DMS79 (cell line): ENCODE data around the gene ZNF254.
"Not testable (repeated sequence)": the region's sequence is repeated elsewhere in the genome, so short reads cannot be mapped to it uniquely, and the experiment has no call there.

Source experiments
- DNase-seq: peaks from one replicate; lab custom pipeline; 2025; lab: John Stamatoyannopoulos, UW

The ZNF254 gene

DNA sequence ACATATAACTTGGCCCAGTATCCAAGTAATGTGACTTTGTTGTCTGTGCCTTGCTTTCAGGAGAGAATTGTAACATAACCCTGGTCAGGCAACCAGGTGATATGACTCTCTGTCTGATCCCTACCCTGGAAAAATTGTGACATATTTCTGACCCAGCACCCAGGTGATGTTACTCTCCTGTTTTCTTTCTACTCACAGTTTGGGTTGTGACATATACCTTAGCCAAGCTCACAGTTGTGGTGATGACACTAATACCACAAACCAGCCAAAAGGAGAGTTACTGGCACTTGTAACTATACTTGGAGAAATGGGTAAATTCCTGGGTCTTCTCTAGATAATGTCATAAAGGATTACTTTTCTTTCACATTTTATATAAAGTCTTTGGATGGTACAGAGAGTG, 14.3 kb upstream of the ZNF254 start:
- DNase-seq = no peak

DNA sequence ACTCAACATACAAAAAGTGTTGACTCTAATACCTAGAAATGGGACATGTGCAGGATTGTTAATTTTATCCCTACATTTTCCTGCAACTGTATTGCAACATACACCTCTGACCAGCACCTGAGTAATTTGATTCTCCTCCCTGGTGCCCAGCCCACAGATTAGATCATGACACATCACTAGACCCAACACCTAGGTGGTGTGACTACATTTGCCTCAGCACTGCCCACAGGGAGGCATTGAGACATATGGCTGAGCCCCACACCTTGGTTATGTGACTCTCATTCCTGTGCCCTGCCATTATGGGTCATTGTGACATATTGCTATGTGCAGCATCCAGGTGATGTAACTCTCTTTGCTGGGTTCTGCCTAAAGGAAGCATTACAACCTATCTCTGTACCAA, 13.2 kb upstream of the ZNF254 start:
- no peak for DNase-seq

GRCh38 chr19:24074720-24075454, 12.1 kb upstream of the ZNF254 start:
- no peak for DNase-seq

GRCh38 chr19:24075530-24075929, 11.5 kb upstream of the ZNF254 start:
- not testable (repeated sequence) for DNase-seq

DNA sequence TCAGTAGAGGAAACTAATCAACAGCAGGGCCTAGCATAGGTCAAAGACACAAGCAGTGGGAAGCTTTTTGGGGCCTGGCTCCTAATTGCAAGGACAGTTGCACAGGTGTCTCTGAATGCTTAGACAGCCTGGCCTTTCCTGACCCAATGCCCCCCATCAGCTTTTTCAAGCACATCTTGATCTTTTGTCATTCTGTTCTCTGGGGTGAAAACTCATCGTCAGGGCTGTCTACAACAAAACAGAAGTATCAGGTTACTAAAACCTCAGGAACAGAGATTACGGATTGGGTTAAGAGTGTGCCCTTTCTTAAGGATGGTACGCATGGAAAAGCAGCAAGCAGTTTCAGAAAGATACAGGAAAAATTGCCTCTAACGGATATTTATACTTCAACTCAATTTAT, 8.3 kb upstream of the ZNF254 start:
- no peak for DNase-seq

DNA sequence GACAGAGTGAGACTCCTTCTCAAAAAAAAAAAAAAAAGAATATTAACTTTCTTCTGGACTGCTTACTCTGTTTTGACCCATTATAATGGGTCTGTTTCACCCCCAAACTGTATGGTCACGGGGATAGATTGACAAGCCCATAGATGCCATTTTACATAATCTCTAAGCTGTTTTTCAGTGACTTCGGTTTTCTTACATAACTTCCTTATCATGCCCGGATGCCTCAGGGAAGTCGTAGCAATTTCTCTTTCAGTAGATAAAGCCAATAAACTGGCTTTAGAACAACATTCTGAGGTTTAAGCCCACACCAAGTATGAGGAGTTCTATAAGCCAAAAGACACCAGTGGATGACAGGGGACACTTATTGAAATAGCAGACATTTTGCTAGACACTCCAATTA, 5.9 kb upstream of the ZNF254 start:
- no peak for DNase-seq

DNA sequence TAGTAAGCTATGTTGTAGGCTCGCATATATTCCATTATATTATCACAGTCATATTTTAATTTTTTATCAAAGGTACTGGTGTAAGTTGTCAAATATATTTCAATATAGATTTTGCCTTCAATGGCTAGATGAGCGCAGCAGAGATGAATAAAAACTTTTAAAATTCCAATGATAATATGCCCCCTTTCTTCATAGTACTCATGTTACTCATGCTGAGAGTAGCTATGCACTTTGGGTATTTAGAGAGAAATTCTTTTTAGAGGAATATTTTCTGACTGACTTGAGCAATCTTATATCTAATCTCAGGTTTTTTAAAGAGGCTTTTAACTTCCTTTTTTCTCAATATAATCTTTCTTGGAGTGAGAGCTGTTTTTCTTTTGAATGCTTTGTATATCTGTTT, 11.4 kb downstream of the ZNF254 start:
- no peak for DNase-seq

GRCh38 chr19:24099829-24100228, 12.8 kb downstream of the ZNF254 start:
- DNase-seq = no peak

- DNase-seq = peak; percentile 46
Observed at GRCh38 chr19:24100597-24100996, 13.6 kb downstream of the ZNF254 start.

- DNase-seq = no peak
Observed at GRCh38 chr19:24101459-24102115, 14.6 kb downstream of the ZNF254 start.

GRCh38 chr19:24127601-24128000, 40.6 kb downstream of the ZNF254 start:
- no peak for DNase-seq

- no peak for DNase-seq
Observed at GRCh38 chr19:24140099-24140498, 53.1 kb downstream of the ZNF254 start.

- no peak for DNase-seq
Observed at GRCh38 chr19:24140591-24140990, 53.6 kb downstream of the ZNF254 start.

- no peak for DNase-seq
Observed at GRCh38 chr19:24141612-24142011, 54.6 kb downstream of the ZNF254 start.

DNA sequence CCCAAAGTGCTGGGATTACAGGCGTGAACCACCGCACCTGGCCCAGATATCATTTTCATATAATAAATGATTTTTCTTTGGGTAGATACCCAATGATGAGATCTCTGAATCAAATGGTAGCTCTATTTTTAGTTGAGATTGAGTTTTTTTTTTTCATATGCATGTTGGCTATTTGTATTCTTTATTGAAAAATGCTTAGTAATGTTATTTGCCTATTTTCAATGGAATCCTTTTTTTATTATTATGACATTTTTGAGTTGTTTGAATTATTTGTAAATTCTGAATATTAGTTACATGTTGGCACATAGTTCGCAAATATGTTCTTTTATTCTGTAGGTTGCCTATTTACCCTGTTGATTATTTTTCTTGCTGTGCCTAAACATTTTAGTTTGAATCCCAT, 55.8 kb downstream of the ZNF254 start:
- no peak for DNase-seq

GRCh38 chr19:24159707-24160106, 72.7 kb downstream of the ZNF254 start:
- no peak for DNase-seq

DNA sequence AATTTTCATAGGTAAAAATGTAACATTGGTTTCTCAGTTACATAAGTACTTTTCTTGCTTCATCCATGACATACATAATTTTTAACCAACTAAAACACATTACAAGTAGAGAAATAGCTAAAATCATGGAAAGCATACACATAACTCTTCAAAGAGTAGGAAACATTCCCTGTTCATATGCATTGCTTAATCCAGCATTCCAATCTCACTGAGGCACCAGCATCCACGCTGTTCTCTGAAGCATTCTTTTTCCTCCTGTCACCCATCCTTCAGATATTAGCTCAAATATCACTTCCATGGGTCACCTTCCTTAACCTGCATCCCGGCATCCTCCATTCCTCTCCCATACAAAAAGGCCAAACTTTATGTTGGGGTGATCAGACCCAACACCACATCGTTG, 79.1 kb downstream of the ZNF254 start:
- DNase-seq = no peak

DNA sequence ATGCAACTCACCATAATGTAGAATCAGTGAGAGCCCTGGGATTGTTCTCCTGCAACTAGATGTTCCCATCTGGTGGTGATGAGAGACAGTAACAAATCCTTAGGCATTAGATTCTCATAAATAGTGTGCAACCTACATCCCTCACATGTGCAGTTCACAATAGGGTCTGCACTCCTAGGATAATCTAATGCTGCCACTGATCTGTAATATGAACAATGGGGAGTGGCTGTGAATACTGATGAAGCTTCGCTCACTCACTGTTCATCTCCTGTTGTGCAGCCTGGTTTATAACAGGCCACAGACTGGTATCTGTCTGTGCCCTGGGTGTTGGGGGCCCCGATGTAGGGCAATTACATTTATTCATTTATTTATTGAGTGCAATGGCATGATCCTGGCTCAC, 86.9 kb downstream of the ZNF254 start:
- no peak for DNase-seq

DNA sequence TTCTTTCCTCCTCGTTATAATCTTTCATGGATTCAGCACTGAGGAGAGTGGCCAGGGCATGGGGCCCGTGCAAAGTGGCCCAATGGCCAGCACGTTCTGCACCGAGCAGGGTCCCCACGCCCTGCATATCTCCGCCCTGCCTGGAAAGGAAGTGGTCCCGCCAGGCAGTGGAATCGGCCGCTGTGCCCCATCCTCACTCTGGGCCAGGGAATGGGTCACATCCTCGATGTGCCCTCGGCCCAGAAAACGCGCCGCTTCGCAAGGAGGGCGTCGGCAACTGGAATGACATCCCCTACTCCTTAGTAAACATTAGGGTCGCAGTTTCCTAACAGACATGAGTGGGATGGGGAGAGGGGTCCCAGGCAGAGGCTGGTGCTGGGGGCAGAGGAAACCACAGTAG, 90.7 kb downstream of the ZNF254 start:
- no peak for DNase-seq

- DNase-seq = no peak
Observed at GRCh38 chr19:24178207-24178606, 91.2 kb downstream of the ZNF254 start.
